Stomach (tissue), 9 donors: ENCODE data around the gene HSD11B1L. TPM values are rescaled to one million over a fixed set of nuclear protein-coding genes. Genes with fewer than 3 reads are reported as not detected.

Experiments used
- DNase-seq, 2 donors: peaks; one replicate each; pipeline versions ENCODE4 v3.0.0 to v3.0.0-alpha.2; 2013 to 2019
- H3K27ac ChIP-seq, 5 donors: fragments of 200-600 bp in 4 of 5; sonication (generic) in 4 of 5; one replicate each; pipeline ENCODE4 v1.5.1; 2013 to 2019; ENCODE audit warnings: mild to moderate bottlenecking in 1 of 5, moderate library complexity in 1 of 5
- H3K27me3 ChIP-seq, 3 donors: fragments of 200-600 bp; sonication (generic); one replicate each; pipeline ENCODE4 v1.5.1; 2017 to 2019; ENCODE audit warnings: mixed run types in 1 of 3
- H3K36me3 ChIP-seq, 4 donors: fragments of 200-600 bp; sonication (generic); 1 replicate in 3 of 4; 2 replicates in 1 of 4; pipeline ENCODE4 v1.5.1; 2016 to 2019
- H3K4me1 ChIP-seq, 4 donors: fragments of 200-600 bp; sonication (generic); one replicate each; pipeline ENCODE4 v1.5.1; 2016 to 2019
- H3K4me3 ChIP-seq, 4 donors: fragments of 200-600 bp; sonication (generic) in 3 of 4; one replicate each; pipeline ENCODE4 v1.5.1; 2016 to 2019; ENCODE audit warnings: mild to moderate bottlenecking in 1 of 4
- H3K9me3 ChIP-seq, 4 donors: fragments of 200-600 bp; sonication (generic); one replicate each; pipeline ENCODE4 v1.5.1; 2016 to 2019
- EP300 ChIP-seq: sonication (generic); formaldehyde crosslinking; IDR thresholded peaks from one replicate; pipeline ENCODE4 v1.6.1; 2017; ENCODE audit warnings: antibody characterized with exemption
- POLR2A ChIP-seq, 4 donors: fragments of 450-650 bp; IDR thresholded peaks; one replicate each; pipeline ENCODE4 v1.6.1; 2016; ENCODE audit warnings: antibody characterized with exemption in 4 of 4, control low read depth in 2 of 4, mild to moderate bottlenecking in 1 of 4, moderate library complexity in 1 of 4
- POLR2AphosphoS5 ChIP-seq, 3 donors: sonication (generic); formaldehyde crosslinking; IDR thresholded peaks; one replicate each; pipeline ENCODE4 v1.6.1; 2016; ENCODE audit warnings: antibody characterized with exemption in 3 of 3
- WGBS, 5 donors: extraction: QIAGEN DNeasy Blood & Tissue Kit in 3 of 5; methylation state at CpG; one replicate each; pipeline versions ENCODE4 v1.1.5 to v1.1.7; 2013 to 2018; 5-methylcytosine and 5-hydroxymethylcytosine counted together
- intact Hi-C: fragments of 100-400 bp; cut with DNase I; formaldehyde crosslinking; loops from one replicate; pipeline ENCODE4 v1.15.1; 2023; ENCODE audit warnings: low total_unique reads
- polyA plus RNA-seq, 3 donors: library from polyadenylated mRNA; stranded (reverse); fragments of 200-250 nt; gene quantifications; one replicate each; pipeline ENCODE4 v1.2.3, GENCODE V29; 2013
- total RNA-seq, 5 donors: library from RNA; depleted of rRNA; stranded (reverse); fragments of >200 nt; gene quantifications; one replicate each; pipeline versions ENCODE4 v1.1.0 to v1.2.3, GENCODE V29; 2014 to 2016
- TF ChIP-seq, protein P1 (sequence below), 7 experiments: fragments of 450-650 bp in 4 of 7; fragments of 200-600 bp in 3 of 7; sonication (generic) in 3 of 7; IDR thresholded peaks; one replicate each; pipeline ENCODE4 v1.5.1; 2016 to 2019; ENCODE audit warnings: antibody characterized with exemption in 7 of 7, control low read depth in 2 of 7, mild to moderate bottlenecking in 1 of 7
- donor health status: healthy with polysubstance abuse.
- donor health status: Bipolar disorder and iron deficiency.
- donor health status: healthy.

Gene HSD11B1L
- total and polyA plus RNA-seq, 8 donors = 0.89 to 26.8 (median 5.4) TPM

DNA sequence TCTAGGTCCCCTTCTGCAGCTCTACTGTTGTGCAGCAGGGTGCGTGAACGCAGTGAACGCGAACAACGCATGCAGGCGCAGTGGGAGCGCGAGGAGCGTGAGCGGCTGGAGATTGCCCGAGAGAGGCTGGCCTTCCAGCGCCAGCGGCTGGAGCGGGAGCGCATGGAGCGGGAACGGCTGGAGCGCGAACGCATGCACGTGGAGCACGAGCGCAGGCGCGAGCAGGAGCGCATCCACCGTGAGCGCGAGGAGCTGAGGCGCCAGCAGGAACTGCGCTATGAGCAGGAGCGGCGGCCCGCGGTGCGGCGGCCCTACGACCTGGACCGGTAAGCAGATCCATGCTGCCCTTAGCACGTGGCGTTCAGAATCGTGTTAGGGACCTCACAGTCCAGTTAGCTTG lies 19.3 kb upstream of the HSD11B1L start:
- Histone ChIP-seq H3K4me1 (no peaks in the 10 kb centered on the region), H3K27ac (no peak overlapping the region), H3K4me3 (no peak overlapping the region), H3K27me3 (no peaks in the 10 kb centered on the region), H3K36me3 (peaks cover 95 to 100% (median 100%) of the 10 kb centered on the region in 4 donors), H3K9me3 (no peaks in the 10 kb centered on the region)
- WGBS, 5 donors = 96 to 99% (median 98%) methylated on average over 42 of the region's 42 CpGs
- no peak for DNase-seq
- TF ChIP-seq, protein P1, sequence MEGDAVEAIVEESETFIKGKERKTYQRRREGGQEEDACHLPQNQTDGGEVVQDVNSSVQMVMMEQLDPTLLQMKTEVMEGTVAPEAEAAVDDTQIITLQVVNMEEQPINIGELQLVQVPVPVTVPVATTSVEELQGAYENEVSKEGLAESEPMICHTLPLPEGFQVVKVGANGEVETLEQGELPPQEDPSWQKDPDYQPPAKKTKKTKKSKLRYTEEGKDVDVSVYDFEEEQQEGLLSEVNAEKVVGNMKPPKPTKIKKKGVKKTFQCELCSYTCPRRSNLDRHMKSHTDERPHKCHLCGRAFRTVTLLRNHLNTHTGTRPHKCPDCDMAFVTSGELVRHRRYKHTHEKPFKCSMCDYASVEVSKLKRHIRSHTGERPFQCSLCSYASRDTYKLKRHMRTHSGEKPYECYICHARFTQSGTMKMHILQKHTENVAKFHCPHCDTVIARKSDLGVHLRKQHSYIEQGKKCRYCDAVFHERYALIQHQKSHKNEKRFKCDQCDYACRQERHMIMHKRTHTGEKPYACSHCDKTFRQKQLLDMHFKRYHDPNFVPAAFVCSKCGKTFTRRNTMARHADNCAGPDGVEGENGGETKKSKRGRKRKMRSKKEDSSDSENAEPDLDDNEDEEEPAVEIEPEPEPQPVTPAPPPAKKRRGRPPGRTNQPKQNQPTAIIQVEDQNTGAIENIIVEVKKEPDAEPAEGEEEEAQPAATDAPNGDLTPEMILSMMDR (IDR thresholded peaks at IDR 0.05) = no peak
- TF ChIP-seq POLR2AphosphoS5 (IDR thresholded peaks at IDR 0.05) (no peak), POLR2A (IDR thresholded peaks at IDR 0.05) (no peak), EP300 (no peak)
- intact Hi-C loops = no loop called here

- 93 to 95% (median 94%) methylated on average over 17 of the region's 17 CpGs for WGBS, 5 donors
- H3K4me1 ChIP-seq = no peaks in the 10 kb centered on the region
- H3K9me3 ChIP-seq = no peaks in the 10 kb centered on the region
- no peak overlapping the region for H3K4me3 ChIP-seq
- TF ChIP-seq, protein P1 (IDR thresholded peaks at IDR 0.05) = no peak
- TF ChIP-seq EP300 (no peak), POLR2A (IDR thresholded peaks at IDR 0.05) (no peak), POLR2AphosphoS5 (IDR thresholded peaks at IDR 0.05) (no peak)
- H3K27ac ChIP-seq = no peak overlapping the region
- H3K36me3 ChIP-seq = peaks cover 95 to 100% (median 100%) of the 10 kb centered on the region in 4 donors
- DNase-seq = no peak
- intact Hi-C loops = no loop called here
- H3K27me3 ChIP-seq = no peaks in the 10 kb centered on the region
These were observed 16.9 kb upstream of the HSD11B1L start for GRCh38 chr19:5663904-5664303.

GRCh38 chr19:5664515-5664914 lies 16.3 kb upstream of the HSD11B1L start:
- WGBS, 5 donors = 83 to 100% (median 84%) methylated on average over 2 of the region's 2 CpGs
- Histone ChIP-seq H3K4me1 (no peaks in the 10 kb centered on the region), H3K27me3 (no peaks in the 10 kb centered on the region), H3K36me3 (peaks cover 95 to 100% (median 100%) of the 10 kb centered on the region in 4 donors), H3K27ac (no peak overlapping the region), H3K4me3 (no peak overlapping the region), H3K9me3 (no peaks in the 10 kb centered on the region)
- no peak for DNase-seq
- TF ChIP-seq POLR2AphosphoS5 (IDR thresholded peaks at IDR 0.05) = no peak
- no peak for TF ChIP-seq EP300
- TF ChIP-seq POLR2A (IDR thresholded peaks at IDR 0.05) = no peak
- TF ChIP-seq, protein P1 (IDR thresholded peaks at IDR 0.05) = no peak
- intact Hi-C loops = no loop called here

GRCh38 chr19:5665781-5666513 lies 14.9 kb upstream of the HSD11B1L start:
- H3K27me3 ChIP-seq = no peaks in the 10 kb centered on the region
- peaks cover 89 to 98% (median 97%) of the 10 kb centered on the region in 4 donors for H3K36me3 ChIP-seq
- 61 to 72% (median 68%) methylated on average over 10 of the region's 10 CpGs for WGBS, 5 donors
- no peaks in the 10 kb centered on the region for H3K9me3 ChIP-seq
- TF ChIP-seq, protein P1 (IDR thresholded peaks at IDR 0.05) = no peak
- TF ChIP-seq POLR2AphosphoS5 (IDR thresholded peaks at IDR 0.05) (no peak), EP300 (no peak), POLR2A (IDR thresholded peaks at IDR 0.05) (no peak)
- peak overlapping the region in 1 of 5 donors; percentile 1 for H3K27ac ChIP-seq
- intact Hi-C loops = no loop called here
- no peak for DNase-seq
- H3K4me1 ChIP-seq = no peaks in the 10 kb centered on the region
- H3K4me3 ChIP-seq = no peak overlapping the region
